NCI-H2196 (cell line): ENCODE measurements around the gene DRAP1.
A peak's percentile ranks its signal among the peaks of the same experiment; 100 is the strongest.

Experiments
- DNase-seq: peaks from one replicate; lab custom pipeline; 2025; ENCODE audit not compliant: unreplicated experiment; lab: John Stamatoyannopoulos, UW

The DRAP1 gene

DNA sequence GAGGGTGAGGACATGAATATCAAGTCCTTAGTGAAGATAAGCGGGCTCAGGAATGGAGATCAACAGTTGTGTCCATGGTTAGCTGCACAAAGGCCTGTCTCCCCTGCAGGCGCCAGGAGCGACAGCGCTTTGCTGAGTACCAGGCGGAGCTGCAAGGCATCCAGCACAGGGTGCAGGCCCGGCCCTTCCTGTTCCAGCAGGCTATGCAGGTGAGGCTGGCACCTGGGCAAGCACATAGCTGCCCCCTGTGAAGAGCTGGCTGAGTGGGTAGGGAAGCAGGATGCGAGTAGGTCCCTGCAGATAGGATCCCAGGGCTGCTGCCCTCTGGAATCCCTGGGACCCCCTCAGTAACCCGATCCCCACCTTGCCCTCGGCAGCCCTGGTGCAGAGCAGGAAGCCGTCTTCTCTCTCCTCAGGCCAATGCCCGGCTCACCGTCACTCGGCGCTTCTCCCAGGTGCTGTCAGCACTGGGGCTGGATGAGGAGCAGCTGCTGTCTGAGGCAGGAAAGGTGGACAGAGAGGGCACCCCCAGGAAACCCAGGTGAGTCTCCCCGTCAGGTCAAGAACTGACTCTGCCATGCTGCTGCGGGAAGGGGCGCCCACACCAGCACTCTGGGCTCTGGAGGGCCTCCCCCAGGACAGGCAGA, 39.7 kb downstream of the DRAP1 start:
- no peak for DNase-seq

DNA sequence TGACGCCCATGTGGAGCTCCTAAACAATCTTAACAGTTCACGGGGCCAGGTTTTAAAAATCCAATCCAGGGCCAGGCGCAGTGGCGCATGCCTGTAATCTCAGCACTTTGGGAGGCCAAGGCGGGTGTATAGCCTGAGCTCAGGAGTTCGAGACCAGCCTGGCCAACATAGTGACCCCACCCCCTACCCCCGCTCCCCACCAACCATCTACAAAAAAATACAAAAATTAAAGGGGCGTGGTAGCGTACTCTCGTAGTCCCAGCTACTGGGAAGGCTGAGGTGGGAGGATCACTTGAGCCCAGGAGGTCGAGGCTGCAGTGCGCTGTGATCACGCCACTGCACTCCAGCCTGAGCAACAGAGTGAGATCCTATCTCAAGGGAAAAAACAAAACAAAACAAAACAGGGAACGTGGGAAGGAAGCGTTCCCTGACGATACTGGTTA, 41.6 kb downstream of the DRAP1 start:
- no peak for DNase-seq

DNA sequence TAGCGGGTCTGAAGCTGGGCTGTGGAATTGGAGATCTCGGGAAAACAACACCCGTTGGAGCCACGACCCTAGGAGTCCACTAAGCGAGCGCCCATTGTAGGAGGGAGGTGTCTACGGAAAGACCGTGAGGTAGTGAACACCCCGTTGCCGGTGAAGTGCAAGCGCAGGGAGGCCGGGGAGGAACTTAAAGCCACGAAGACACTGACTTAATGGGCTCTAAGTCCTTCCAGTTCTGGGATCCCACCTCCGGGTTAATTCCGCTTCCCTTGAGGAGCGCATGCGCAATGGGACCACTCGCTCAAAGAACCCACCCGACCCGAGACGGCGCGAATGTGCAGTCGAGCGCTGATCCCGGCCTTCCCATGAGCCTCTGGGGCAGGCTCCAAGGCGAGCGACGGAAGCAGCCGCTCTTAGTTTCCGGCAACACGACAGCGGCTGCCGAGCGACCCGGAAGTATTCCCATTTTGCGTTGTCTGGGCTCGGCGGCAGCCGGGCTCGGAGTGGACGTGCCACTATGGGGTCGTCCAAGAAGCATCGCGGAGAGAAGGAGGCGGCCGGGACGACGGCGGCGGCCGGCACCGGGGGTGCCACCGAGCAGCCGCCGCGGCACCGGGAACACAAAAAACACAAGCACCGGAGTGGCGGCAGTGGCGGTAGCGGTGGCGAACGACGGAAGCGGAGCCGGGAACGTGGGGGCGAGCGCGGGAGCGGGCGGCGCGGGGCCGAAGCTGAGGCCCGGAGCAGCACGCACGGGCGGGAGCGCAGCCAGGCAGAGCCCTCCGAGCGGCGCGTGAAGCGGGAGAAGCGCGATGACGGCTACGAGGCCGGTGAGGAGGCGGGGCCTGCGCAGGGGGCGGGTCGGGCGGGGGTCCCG, 42.3 kb downstream of the DRAP1 start, which contains the start of gene SART1:
TSS of gene SART1 (plus strand) at position 468 of the 874 bp plus-strand sequence. CDS start at position 515, 47 bp downstream.
- DNase-seq: peak; percentile 97

DNA sequence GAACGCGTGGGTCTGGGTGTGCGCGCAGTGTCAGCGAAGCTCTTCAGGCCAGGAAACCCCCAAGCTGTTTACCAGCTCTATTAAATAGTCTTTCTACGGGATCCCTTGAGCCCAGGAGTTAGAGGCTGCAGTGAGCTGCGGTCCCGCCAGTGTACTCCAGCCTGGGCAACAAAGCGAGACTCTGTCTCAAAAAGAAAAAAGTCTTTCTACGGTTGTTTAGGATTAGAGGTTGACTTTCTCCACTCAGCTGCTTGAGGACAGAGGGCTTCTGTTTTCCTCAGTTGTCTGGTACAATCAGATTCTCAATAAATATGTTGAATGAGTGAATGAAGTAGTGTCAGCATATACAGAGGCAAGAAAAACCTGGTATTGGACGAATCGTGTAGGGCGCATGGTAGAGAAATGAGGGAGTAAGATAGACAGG, 42.9 kb downstream of the DRAP1 start:
- no peak for DNase-seq

DNA sequence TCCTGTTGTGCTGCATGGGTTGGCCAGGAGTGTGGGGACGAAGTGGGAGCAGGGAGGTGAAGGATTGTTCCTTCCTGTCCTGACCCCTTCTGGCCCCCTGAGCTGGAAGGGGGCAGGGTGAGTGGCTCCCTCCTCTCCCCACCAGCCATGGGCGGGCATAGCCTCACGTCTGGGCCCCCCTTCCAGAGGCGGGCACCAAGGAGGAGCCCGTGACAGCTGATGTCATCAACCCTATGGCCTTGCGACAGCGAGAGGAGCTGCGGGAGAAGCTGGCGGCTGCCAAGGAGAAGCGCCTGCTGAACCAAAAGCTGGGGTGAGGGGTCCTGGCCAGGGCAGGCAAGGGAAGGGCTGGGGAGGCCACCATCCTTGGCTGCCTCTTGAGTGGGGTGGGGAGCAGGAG, 45.7 kb downstream of the DRAP1 start:
- DNase-seq: no peak

DNA sequence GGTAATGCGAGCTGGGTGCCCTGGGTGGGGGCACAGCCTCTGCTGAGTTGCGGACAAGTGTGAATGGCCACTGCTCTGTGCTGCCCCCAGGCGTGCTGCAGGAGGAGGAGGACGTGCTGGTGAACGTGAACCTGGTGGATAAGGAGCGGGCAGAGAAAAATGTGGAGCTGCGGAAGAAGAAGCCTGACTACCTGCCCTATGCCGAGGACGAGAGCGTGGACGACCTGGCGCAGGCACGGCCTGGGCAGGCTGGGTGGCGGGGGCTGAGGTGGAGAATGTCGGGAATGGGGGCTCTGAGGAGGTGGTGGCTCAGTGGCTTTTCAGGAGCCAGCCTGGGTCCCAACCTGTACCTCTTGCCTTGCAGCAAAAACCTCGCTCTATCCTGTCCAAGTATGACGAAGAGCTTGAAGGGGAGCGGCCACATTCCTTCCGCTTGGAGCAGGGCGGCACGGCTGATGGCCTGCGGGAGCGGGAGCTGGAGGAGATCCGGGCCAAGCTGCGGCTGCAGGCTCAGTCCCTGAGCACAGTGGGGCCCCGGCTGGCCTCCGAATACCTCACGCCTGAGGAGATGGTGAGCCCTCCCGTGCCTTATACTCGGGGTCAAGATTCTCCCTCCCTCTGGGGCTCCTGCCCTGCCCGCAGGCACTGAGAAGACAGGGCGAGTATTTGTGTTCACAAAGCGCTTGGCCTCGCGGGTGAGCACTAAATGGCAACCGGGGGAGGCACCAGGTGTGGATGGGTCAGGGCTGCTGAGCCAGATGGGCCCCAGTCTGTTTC, 46.9 kb downstream of the DRAP1 start:
- DNase-seq: no peak

DNA sequence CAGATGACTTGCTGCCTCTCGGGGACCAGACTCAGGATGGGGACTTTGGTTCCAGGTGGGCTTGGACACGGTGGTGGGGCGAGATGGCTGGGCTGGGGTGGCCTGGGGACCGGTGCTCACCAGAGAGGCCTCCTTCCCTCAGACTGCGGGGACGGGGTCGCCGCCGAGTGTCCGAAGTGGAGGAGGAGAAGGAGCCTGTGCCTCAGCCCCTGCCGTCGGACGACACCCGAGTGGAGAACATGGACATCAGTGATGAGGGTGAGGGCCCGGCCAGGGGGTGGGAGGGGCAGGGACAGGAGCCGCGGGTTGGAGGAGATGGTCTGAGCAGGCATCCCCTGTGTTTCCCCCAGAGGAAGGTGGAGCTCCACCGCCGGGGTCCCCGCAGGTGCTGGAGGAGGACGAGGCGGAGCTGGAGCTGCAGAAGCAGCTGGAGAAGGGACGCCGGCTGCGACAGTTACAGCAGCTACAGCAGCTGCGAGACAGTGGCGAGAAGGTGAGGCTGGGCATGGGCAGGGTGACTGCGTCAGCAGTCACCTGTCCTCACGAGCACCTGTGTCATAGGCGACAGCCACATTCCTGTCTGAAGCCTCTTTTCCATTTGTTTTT, 48.2 kb downstream of the DRAP1 start:
- DNase-seq: no peak

DNA sequence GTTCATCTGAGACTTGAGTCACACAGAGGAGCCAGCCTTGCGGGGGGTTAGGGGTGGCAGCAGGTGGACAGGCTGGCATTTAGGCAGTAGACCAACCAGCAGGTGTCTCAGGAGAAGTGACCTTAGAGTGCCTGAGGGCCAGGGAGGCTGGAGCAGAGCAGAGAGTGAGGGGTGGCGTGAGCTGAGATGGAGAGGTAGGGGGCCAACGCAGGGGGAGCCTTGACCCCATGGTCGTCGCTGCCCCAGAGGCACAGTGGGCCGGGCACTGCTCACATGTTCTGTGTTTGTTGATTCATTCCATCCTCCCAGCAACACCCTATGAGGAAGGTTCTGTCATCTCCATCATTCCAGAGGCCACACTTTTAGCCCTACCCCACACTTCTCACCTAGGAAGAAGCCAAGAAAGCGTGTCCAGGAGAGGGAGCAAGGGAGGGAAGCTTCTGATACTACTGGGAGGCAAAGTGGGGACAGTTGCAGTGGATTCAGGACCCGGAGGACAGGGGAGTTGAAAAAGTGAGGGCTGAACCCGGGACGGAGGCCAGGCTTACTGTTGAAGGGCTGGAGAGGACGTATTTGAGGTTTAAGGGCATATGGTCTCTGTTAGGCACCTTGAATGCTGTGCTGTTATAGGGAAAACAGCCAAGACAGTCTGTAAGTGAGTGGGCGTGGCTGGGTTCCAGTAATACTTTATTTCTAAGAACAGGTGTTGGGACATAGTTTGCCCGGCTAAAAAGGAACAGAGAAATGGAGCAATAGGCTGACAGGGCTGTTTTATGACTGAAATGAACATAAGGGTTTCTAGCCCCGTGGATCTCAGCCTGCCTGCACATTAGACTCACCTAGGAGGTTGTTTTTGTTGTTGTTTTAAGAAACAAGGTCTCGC, 49.6 kb downstream of the DRAP1 start:
- no peak for DNase-seq
